B cell (primary cell): Measurements from ENCODE around the gene NSG1. TPM values are rescaled to one million over a fixed set of nuclear protein-coding genes. Genes with fewer than 3 reads are reported as not detected.

ENCODE experiments used
- ATAC-seq: fragments of 200-7000 bp; cut with Tn5 transposase; one replicate; pipeline ENCODE4 v1.10.0; 2021; ENCODE audit warnings: low read depth, mild to moderate bottlenecking, moderate number of reproducible peaks, moderate library complexity
- CTCF ChIA-PET: fragments of 350-600 bp; sonication (Branson Sonifier 250); formaldehyde crosslinking; loops from one replicate; lab custom pipeline; 2021; ENCODE audit warnings: antibody characterized with exemption, inconsistent platforms; lab: Charles Lee
- POLR2A ChIA-PET: fragments of 350-600 bp; sonication (Branson Sonifier 250); formaldehyde crosslinking; loops from one replicate; lab custom pipeline; 2021; ENCODE audit warnings: antibody characterized with exemption; lab: Charles Lee
- DNase-seq: peaks from one replicate; pipeline ENCODE4 v3.0.0; 2013
- H2AFZ ChIP-seq: 2 replicates; pipeline ENCODE4 v1.6.1; 2012; ENCODE audit warnings: mild to moderate bottlenecking, low read depth, low read length; ENCODE audit not compliant: insufficient read depth, poor library complexity, severe bottlenecking
- H3K27ac ChIP-seq, 2 donors: 1 replicate in 1 of 2; 2 replicates in 1 of 2; pipeline ENCODE4 v1.5.1; 2012 to 2013; ENCODE audit warnings: low read length in 2 of 2, mild to moderate bottlenecking in 2 of 2, moderate library complexity in 1 of 2
- H3K27me3 ChIP-seq, 4 experiments: fragments of 200-600 bp in 1 of 4; sonication (generic) in 1 of 4; replicated peaks in 1 of 4; 1 replicate in 2 of 4; 2 replicates in 2 of 4; pipeline versions ENCODE4 v1.6.1 to v1.7.0; 2013 to 2016; ENCODE audit warnings: low read length in 3 of 4, mild to moderate bottlenecking in 2 of 4, mixed read lengths in 1 of 4, moderate library complexity in 1 of 4; ENCODE audit not compliant: insufficient read depth in 4 of 4, control insufficient read depth in 3 of 4; ENCODE audit errors: control extremely low read depth in 1 of 4
- H3K36me3 ChIP-seq, 2 experiments: replicated peaks in 1 of 2; 1 replicate in 1 of 2; 2 replicates in 1 of 2; pipeline versions ENCODE4 v1.6.1 to v1.7.1; 2013; ENCODE audit warnings: low read length in 1 of 2; ENCODE audit not compliant: insufficient read depth in 2 of 2, control insufficient read depth in 1 of 2; ENCODE audit errors: control extremely low read depth in 1 of 2, extremely low read depth in 1 of 2
- H3K4me1 ChIP-seq, 2 donors: fragments of 200-600 bp in 1 of 2; sonication (generic) in 1 of 2; 1 replicate in 1 of 2; 2 replicates in 1 of 2; pipeline versions ENCODE4 v1.5.1 to v1.6.1; 2013 to 2017; ENCODE audit warnings: low read length in 2 of 2; ENCODE audit not compliant: control insufficient read depth in 2 of 2, insufficient read depth in 2 of 2
- H3K4me2 ChIP-seq: replicated peaks from 2 replicates; pipeline ENCODE3; 2012; ENCODE audit warnings: mild to moderate bottlenecking, low read depth, low read length; ENCODE audit not compliant: poor library complexity, severe bottlenecking
- H3K4me3 ChIP-seq, 5 experiments: fragments of 200-600 bp in 1 of 5; sonication (generic) in 1 of 5; 1 replicate in 3 of 5; 2 replicates in 2 of 5; pipeline versions ENCODE4 v1.5.1 to v1.7.0; 2011 to 2016; ENCODE audit warnings: low read length in 4 of 5, mild to moderate bottlenecking in 4 of 5, low read depth in 2 of 5, control low read depth in 1 of 5, moderate library complexity in 1 of 5; ENCODE audit not compliant: insufficient read depth in 1 of 5; ENCODE audit errors: control extremely low read depth in 1 of 5, extremely low read depth in 1 of 5
- H3K79me2 ChIP-seq: fragments of 200-600 bp; sonication (generic); one replicate; pipeline ENCODE4 v1.6.0; 2016; ENCODE audit warnings: low read length; ENCODE audit not compliant: control insufficient read depth, insufficient read depth
- H3K9ac ChIP-seq: fragments of 200-600 bp; sonication (generic); 2 replicates; pipeline ENCODE4 v1.6.1; 2017; ENCODE audit warnings: mild to moderate bottlenecking, low read length, moderate library complexity
- H3K9me3 ChIP-seq, 3 donors: one replicate each; pipeline versions ENCODE4 v1.6.1 to v1.7.1; 2013; ENCODE audit warnings: low read length in 2 of 3; ENCODE audit not compliant: control insufficient read depth in 2 of 3, insufficient read depth in 1 of 3; ENCODE audit errors: control extremely low read depth in 1 of 3
- H4K20me1 ChIP-seq: 2 replicates; pipeline ENCODE4 v1.6.0; 2012; ENCODE audit warnings: mild to moderate bottlenecking, low read length; ENCODE audit not compliant: insufficient read depth, control insufficient read depth, poor library complexity, severe bottlenecking
- H3K27ac Mint-ChIP-seq: one replicate; pipeline ENCODE4 v1.8.0; 2021; ENCODE audit warnings: mixed read lengths
- H3K27me3 Mint-ChIP-seq: one replicate; pipeline ENCODE4 v1.8.0; 2021; ENCODE audit warnings: mixed read lengths
- H3K4me1 Mint-ChIP-seq: one replicate; pipeline ENCODE4 v1.8.0; 2021; ENCODE audit warnings: mixed read lengths
- H3K4me3 Mint-ChIP-seq: one replicate; pipeline ENCODE4 v1.8.0; 2021; ENCODE audit warnings: mixed read lengths
- H3K9me3 Mint-ChIP-seq: one replicate; pipeline ENCODE4 v1.8.0; 2022; ENCODE audit warnings: mixed read lengths; ENCODE audit not compliant: insufficient read depth
- EZH2 ChIP-seq: IDR thresholded peaks from 2 replicates; pipeline ENCODE4 v1.6.1; 2012; ENCODE audit warnings: borderline replicate concordance, low read depth, mild to moderate bottlenecking, moderate library complexity, low read length; ENCODE audit not compliant: insufficient read depth, poor library complexity, severe bottlenecking
- WGBS: methylation state at CpG from one replicate; pipeline ENCODE4 v1.1.5; 2013; ENCODE audit warnings: missing lambda C conversion rate; ENCODE audit not compliant: insufficient coverage; 5-methylcytosine and 5-hydroxymethylcytosine counted together
- intact Hi-C: fragments of 100-400 bp; cut with micrococcal nuclease; formaldehyde crosslinking; loops from one replicate; pipeline ENCODE4 v1.10.0; 2022
- polyA plus RNA-seq: library from polyadenylated mRNA; depleted of rRNA; stranded (reverse); fragments of >200 nt; gene quantifications from 2 replicates; pipeline ENCODE4 v1.2.3, GENCODE V29; 2012
- total RNA-seq, 2 donors: library from RNA; stranded (reverse); fragments of 120-200 nt in 1 of 2; gene quantifications; 1 replicate in 1 of 2; 2 replicates in 1 of 2; pipeline versions ENCODE4 v1.2.3 to v1.2.4, GENCODE V29; 2013 to 2022
- TF ChIP-seq, protein P1 (sequence below): fragments of 200-600 bp; IDR thresholded peaks from one replicate; pipeline ENCODE4 v1.8.0; 2022; ENCODE audit warnings: antibody characterized with exemption, mild to moderate bottlenecking

The NSG1 gene
- total and polyA plus RNA-seq, 2 donors (not counting 1 experiment from before 2014, with no cell fraction given): not detected

DNA sequence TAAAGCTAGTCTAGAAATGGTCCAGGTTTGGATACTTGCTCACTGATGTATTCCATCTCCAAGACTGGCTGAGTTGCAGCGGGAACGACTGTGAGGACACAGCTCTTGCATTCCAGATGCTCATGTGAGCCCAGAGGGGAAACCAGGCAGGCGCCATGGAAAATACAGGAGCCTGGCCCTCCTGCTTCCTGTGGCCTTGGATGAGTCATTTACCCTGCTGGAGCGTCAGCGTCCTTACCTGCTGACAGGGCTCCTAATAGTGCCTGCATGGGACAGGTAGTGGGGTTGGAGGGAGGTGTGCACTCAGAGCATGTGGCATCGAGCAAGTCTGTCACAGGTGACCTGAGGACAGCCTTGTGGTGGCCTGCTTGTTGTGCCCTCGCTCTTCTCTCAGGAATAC, 69.4 kb downstream of the NSG1 start:
- DNase-seq (no peak), ATAC-seq (no peak)
- intact Hi-C loops: no loop called here
- H3K27ac ChIP-seq: no peak overlapping the region
- H3K9me3 ChIP-seq: peaks cover 0 to 2% (median 0%) of the 10 kb centered on the region in 3 donors
- peaks cover 3 to 55% of the 10 kb centered on the region in 2 experiments for H3K36me3 ChIP-seq
- Mint-ChIP-seq H3K9me3 (no peaks in the 10 kb centered on the region), H3K4me1 (peaks cover 13% of the 10 kb centered on the region), H3K4me3 (no peak overlapping the region), H3K27me3 (no peaks in the 10 kb centered on the region), H3K27ac (no peak overlapping the region)
- H2AFZ ChIP-seq: no peak overlapping the region
- no peak overlapping the region for H3K4me3 ChIP-seq
- H3K79me2 ChIP-seq: no peaks in the 10 kb centered on the region
- no peaks in the 10 kb centered on the region for H3K27me3 ChIP-seq
- ChIA-PET POLR2A (no interaction called here), CTCF (no interaction called here)
- peaks cover 0 to 4% of the 10 kb centered on the region in 2 donors for H3K4me1 ChIP-seq
- H3K9ac ChIP-seq: no peak overlapping the region
- no peak overlapping the region for H3K4me2 ChIP-seq
- H4K20me1 ChIP-seq: no peaks in the 10 kb centered on the region
- 100% methylated on average over 6 of the region's 7 CpGs for WGBS
- TF ChIP-seq EZH2: no peak
- TF ChIP-seq, protein P1, sequence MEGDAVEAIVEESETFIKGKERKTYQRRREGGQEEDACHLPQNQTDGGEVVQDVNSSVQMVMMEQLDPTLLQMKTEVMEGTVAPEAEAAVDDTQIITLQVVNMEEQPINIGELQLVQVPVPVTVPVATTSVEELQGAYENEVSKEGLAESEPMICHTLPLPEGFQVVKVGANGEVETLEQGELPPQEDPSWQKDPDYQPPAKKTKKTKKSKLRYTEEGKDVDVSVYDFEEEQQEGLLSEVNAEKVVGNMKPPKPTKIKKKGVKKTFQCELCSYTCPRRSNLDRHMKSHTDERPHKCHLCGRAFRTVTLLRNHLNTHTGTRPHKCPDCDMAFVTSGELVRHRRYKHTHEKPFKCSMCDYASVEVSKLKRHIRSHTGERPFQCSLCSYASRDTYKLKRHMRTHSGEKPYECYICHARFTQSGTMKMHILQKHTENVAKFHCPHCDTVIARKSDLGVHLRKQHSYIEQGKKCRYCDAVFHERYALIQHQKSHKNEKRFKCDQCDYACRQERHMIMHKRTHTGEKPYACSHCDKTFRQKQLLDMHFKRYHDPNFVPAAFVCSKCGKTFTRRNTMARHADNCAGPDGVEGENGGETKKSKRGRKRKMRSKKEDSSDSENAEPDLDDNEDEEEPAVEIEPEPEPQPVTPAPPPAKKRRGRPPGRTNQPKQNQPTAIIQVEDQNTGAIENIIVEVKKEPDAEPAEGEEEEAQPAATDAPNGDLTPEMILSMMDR: no peak

DNA sequence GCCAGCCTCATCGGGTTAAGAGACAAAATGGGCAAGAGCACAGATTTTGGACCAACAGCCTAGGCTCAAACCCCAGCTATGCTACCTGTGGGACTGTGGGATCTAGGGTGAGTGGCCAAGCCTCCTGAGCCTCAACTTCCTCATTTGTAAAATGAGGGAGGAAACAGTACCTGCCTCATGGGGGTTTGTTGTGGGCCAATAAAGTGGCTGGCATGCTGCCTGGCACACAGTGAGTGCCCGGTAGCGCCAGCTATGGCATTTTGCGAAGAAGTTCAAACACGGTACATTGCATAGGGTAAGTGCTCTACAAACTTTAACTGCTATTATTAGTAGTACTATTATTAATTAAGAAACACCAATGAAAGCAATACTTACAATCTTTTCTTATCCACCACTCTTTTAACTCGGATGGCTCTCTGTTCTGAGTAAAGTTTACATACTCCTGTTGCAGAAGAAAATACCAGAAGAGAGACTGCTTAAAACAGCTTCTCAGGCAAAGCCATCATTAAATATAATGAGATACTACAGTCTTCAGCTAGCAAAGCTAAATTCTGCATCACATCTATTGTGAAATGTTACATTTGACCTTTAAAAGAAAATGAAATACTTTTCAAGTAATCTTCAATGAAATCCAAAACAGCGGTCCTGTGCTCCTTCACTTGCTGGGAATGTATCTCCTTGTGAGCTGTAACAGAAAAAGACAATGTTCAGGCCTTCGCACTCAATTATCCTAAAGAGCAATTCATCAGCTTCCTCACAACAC, 70.1 kb downstream of the NSG1 start:
- ATAC-seq (no peak), DNase-seq (no peak)
- Histone ChIP-seq H3K4me2 (no peak overlapping the region), H4K20me1 (no peaks in the 10 kb centered on the region), H3K9ac (no peak overlapping the region), H3K36me3 (peaks cover 3 to 55% of the 10 kb centered on the region in 2 experiments), H2AFZ (no peak overlapping the region), H3K9me3 (peaks cover 0 to 2% (median 0%) of the 10 kb centered on the region in 3 donors), H3K79me2 (no peaks in the 10 kb centered on the region), H3K4me3 (no peak overlapping the region), H3K27me3 (no peaks in the 10 kb centered on the region), H3K4me1 (peaks cover 0 to 4% of the 10 kb centered on the region in 2 donors), H3K27ac (no peak overlapping the region)
- H3K27me3 Mint-ChIP-seq: no peaks in the 10 kb centered on the region
- H3K27ac Mint-ChIP-seq: no peak overlapping the region
- intact Hi-C loops: no loop called here
- TF ChIP-seq, protein P1: no peak
- TF ChIP-seq EZH2: no peak
- H3K4me3 Mint-ChIP-seq: no peak overlapping the region
- CTCF ChIA-PET: no interaction called here
- 100% methylated on average over 2 of the region's 8 CpGs for WGBS
- POLR2A ChIA-PET: no interaction called here
- H3K9me3 Mint-ChIP-seq: no peaks in the 10 kb centered on the region
- peaks cover 13% of the 10 kb centered on the region for H3K4me1 Mint-ChIP-seq
